Activated CD8-positive, alpha-beta memory T cell treated with anti-CD3 and anti-CD28 coated beads, Interleukin-2, amount 10 ng/mL, durations not matched to agents 7 days and 5 days (primary cell): ENCODE results near the gene PTPN7. TPM values are rescaled to one million over a fixed set of nuclear protein-coding genes. Genes with fewer than 3 reads are reported as not detected.

Source experiments
- ATAC-seq: fragments of 150-1000 bp; cut with Tn5 transposase; one replicate; pipeline ENCODE4 v1.10.0; 2021; ENCODE audit warnings: moderate library complexity
- CTCF ChIA-PET: fragments of 350-600 bp; sonication (Branson Sonifier 250); formaldehyde crosslinking; loops from one replicate; lab custom pipeline; 2021; ENCODE audit warnings: antibody characterized with exemption; lab: Charles Lee
- DNase-seq: peaks from one replicate; pipeline ENCODE4 v3.0.0-alpha.2; 2020
- H3K27ac Mint-ChIP-seq: one replicate; pipeline ENCODE4 v1.8.0; 2021; ENCODE audit warnings: mild to moderate bottlenecking, mixed read lengths
- H3K27me3 Mint-ChIP-seq: one replicate; pipeline ENCODE4 v1.8.0; 2021; ENCODE audit warnings: mixed read lengths
- H3K36me3 Mint-ChIP-seq: one replicate; pipeline ENCODE4 v1.8.0; 2021; ENCODE audit warnings: mild to moderate bottlenecking, mixed read lengths
- H3K4me1 Mint-ChIP-seq: one replicate; pipeline ENCODE4 v1.8.0; 2021; ENCODE audit warnings: mixed read lengths
- H3K4me3 Mint-ChIP-seq: one replicate; pipeline ENCODE4 v1.8.0; 2021; ENCODE audit warnings: mild to moderate bottlenecking, moderate library complexity, mixed read lengths
- H3K9me3 Mint-ChIP-seq: one replicate; pipeline ENCODE4 v1.8.0; 2022; ENCODE audit warnings: low read depth, mixed read lengths
- total RNA-seq, 2 experiments: library from RNA; stranded (reverse); gene quantifications; one replicate each; pipeline ENCODE4 v1.2.3, GENCODE V29; 2021

The PTPN7 gene
- total RNA-seq, result 100 to 1,000 TPM; 228 to 410 TPM

DNA sequence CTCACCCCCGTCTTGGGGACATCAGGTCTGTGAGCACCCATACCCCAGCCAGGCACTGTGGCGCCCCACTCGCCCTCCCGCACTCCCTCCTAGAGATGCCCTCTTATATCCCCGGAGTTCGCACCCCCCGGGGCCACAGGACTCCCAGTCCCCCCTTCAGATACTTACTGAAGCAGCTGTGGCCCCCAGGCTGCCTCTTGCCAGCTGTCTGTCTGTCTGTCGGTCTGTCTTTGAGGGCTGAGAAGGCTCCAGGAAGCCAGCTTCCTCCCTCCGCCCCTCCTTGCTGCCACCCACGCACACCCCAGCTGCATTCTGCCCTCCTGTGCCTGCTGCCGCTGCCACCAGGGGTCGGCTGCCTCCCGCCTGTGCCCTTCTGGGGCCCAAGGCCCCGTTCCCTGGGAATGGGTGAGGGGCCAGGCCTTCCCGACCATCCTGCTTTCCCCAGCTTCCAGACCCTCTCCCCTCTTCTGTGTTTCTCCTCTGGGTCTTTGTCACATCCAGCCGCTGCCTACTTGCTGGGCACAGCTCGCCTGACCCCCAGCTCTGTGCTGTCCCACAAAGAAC is at the start of gene PTPN7:
Gene PTPN7, minus strand, starts transcription at position 226 of the 564 bp plus-strand sequence. CDS start 1,200 bp downstream, outside the sequence.
- Mint-ChIP-seq H3K27me3 (no peaks in the 10 kb centered on the region), H3K4me3 (peak within 1 kb of the TSS; percentile 98), H3K36me3 (peaks cover 34% of the 10 kb centered on the region), H3K9me3 (no peaks in the 10 kb centered on the region), H3K27ac (peak within 1 kb of the TSS; percentile 99), H3K4me1 (peaks cover 76% of the 10 kb centered on the region)
- DNase-seq, result peak; percentile 87
- CTCF ChIA-PET, result interaction anchor here (1.0 to 6.2 kb wide), 12 partner anchors 11 to 331 kb away, joined by 3 to 32 read pairs (median 5); partner anchors contain the start of genes RNPEP and TIMM17A
- peak; percentile 38 for ATAC-seq

DNA sequence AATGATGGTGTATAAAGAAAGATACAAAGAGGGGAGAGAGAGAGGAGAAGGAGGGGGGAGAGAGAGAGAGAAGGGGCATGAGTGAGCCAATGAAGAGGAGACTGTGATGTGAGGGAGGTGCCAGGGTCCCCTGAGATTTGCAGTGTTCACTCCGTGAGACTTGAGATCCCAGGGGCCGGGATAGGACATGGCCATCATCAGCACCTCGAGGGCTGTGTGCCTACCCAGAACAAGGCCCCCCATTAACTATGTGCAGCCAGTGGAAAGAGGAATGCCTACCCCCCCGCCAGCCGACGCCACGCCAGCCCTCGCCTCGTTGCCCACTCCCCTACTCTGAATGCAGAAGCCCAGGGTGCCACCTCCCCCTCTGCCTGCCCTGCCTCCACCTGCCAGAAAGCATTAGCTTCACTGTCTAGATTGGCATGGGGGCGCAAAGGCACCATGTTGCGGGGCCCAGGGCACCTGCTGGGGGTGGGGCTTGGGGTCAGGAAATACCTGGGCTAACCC is 48.0 kb upstream of the PTPN7 start:
- Mint-ChIP-seq H3K27me3 (peaks cover 25% of the 10 kb centered on the region), H3K9me3 (no peaks in the 10 kb centered on the region), H3K4me3 (no peak overlapping the region), H3K27ac (no peak overlapping the region), H3K4me1 (no peaks in the 10 kb centered on the region), H3K36me3 (no peaks in the 10 kb centered on the region)
- CTCF ChIA-PET, result no interaction called here
- DNase-seq, result no peak
- ATAC-seq, result no peak

DNA sequence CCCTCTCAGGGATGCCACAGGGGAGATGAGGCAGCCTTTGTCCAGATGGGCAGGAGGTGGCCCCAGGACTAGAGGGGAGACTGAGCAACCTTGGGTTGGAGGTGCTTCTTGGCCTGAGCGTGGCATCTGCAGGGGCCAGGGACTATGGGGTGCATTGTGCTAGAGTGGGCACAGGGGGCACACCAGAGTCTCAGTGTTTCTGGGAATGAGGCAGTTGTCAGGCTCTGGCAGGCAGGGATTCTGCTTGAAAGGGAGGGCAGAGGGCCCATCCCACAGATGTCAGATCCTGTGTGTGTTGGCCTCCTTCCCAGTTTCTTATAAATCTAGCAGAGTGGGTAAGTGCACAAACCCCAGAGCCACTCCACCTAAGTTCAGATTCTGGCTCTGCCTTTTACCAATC is 46.9 kb upstream of the PTPN7 start:
- H3K27ac Mint-ChIP-seq, result no peak overlapping the region

DNA sequence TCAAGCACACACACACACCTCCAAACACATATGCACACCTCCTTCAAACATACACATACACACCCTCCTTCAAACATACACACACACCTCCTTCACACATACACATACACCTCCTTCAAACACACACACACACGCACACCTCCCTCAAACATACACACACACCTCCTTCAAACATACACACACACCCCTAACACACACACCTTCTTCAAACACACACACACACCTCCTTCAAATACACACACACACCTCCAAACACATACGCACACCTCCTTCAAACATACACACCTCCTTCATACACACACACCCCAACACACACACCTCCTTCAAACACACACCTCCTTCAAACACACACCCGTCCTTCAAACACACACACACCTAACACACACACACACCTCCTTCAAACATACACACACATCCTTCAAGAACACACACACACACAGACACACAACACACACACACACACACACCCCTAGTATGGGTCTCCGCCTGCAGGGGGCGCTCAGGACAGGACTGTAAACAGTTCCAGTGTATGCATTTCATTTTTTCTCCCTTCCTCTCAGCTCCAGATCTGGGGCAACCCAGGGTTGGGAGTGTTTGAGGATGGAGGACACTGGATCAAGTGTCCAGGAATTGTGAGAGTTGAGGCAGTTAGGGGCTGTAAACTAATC is 45.3 kb upstream of the PTPN7 start:
- no peak for ATAC-seq
- H3K27ac Mint-ChIP-seq, result no peak overlapping the region
- H3K27me3 Mint-ChIP-seq, result peaks cover 5% of the 10 kb centered on the region
- H3K9me3 Mint-ChIP-seq, result no peaks in the 10 kb centered on the region
- no peak overlapping the region for H3K4me3 Mint-ChIP-seq
- no peak for DNase-seq
- no peaks in the 10 kb centered on the region for H3K36me3 Mint-ChIP-seq
- CTCF ChIA-PET, result interaction anchor here (1.0 kb wide), 1 partner anchor 65 kb away, joined by 3 read pairs; no protein-coding TSS in a partner anchor
- peaks cover 10% of the 10 kb centered on the region for H3K4me1 Mint-ChIP-seq

More for the DNA sequence above, 46.9 kb upstream of the PTPN7 start:
- no peaks in the 10 kb centered on the region for H3K4me1 Mint-ChIP-seq
- DNase-seq (no peak), ATAC-seq (no peak)
- CTCF ChIA-PET, result interaction anchor here (0.8 kb wide), 1 partner anchor 106 kb away, joined by 3 read pairs; no protein-coding TSS in a partner anchor
- H3K27me3 Mint-ChIP-seq, result peaks cover 14% of the 10 kb centered on the region
- H3K9me3 Mint-ChIP-seq, result no peaks in the 10 kb centered on the region
- no peaks in the 10 kb centered on the region for H3K36me3 Mint-ChIP-seq
- H3K4me3 Mint-ChIP-seq, result no peak overlapping the region

DNA sequence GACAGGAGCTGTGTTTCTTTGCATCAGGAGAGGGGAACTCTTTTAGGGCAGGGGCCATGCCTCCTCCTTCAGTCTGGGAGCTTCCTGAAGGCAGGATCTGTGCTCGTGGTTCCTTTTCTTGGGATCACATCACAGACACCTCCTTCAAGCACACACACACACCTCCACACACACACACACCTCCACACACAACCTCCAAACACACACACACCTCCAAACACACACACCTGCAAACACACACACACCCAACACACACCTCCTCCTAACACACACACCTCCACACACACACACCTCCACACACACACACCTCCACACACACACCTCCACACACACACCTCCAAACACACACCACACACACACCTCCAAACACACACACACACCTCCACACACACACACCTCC is 43.7 kb upstream of the PTPN7 start:
- CTCF ChIA-PET, result interaction anchor here (0.8 to 1.4 kb wide), 2 partner anchors 11 to 16 kb away, joined by 5 read pairs; partner anchors contain the start of gene LGR6
- peaks cover 10% of the 10 kb centered on the region for H3K4me1 Mint-ChIP-seq

DNA sequence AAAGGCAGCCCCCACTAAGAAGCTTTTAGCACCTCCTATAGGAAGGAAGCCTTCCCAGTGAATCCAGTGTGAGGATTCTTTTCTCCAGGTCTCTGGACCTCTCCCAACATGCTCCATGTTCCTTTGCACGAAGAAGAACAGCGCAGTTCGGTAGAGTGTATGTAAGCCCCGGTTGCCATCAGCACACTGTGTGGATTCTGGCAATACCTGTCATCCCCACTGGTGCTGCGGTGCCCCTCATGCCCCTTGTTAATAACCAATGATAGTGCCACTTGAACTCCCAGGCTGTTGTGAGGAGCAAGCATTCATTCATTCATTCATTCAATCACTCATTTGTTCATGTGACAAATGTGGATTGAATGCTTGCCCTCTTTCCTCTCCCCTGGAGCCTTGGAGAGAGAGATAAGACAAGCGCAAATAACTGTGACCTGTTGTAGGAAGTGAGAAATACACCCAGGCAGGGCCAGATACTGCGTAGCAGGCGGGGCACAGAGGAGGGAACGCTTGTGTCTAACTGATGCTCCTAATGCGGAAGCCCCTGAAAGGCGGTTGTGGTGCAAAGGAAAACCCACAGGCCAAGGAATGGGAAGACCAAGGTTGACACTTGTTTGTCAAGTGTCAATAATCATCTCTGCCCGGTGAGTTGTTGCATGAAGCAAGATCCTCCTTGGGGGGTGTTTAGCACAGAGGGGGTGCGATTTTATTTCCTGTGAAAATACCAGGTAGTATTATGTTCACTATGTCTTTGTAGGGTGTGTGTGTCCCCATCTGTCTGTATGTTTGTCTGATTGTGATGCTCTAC is 43.0 kb upstream of the PTPN7 start:
- peak; percentile 65 for ATAC-seq
- CTCF ChIA-PET, result interaction anchor here (0.8 to 1.4 kb wide), 3 partner anchors 10 to 15 kb away, joined by 5 to 7 read pairs (median 5); partner anchors contain the start of gene LGR6
- no peaks in the 10 kb centered on the region for H3K9me3 Mint-ChIP-seq
- peaks cover 10% of the 10 kb centered on the region for H3K27me3 Mint-ChIP-seq
- H3K4me1 Mint-ChIP-seq, result peaks cover 10% of the 10 kb centered on the region
- no peaks in the 10 kb centered on the region for H3K36me3 Mint-ChIP-seq
- H3K27ac Mint-ChIP-seq, result no peak overlapping the region
- peak; percentile 47 for DNase-seq
- no peak overlapping the region for H3K4me3 Mint-ChIP-seq

More for the DNA sequence above, 43.7 kb upstream of the PTPN7 start:
- peaks cover 5% of the 10 kb centered on the region for H3K27me3 Mint-ChIP-seq
- no peak overlapping the region for H3K27ac Mint-ChIP-seq
- ATAC-seq, result no peak
- no peak for DNase-seq
- no peaks in the 10 kb centered on the region for H3K9me3 Mint-ChIP-seq
- no peak overlapping the region for H3K4me3 Mint-ChIP-seq
- no peaks in the 10 kb centered on the region for H3K36me3 Mint-ChIP-seq

DNA sequence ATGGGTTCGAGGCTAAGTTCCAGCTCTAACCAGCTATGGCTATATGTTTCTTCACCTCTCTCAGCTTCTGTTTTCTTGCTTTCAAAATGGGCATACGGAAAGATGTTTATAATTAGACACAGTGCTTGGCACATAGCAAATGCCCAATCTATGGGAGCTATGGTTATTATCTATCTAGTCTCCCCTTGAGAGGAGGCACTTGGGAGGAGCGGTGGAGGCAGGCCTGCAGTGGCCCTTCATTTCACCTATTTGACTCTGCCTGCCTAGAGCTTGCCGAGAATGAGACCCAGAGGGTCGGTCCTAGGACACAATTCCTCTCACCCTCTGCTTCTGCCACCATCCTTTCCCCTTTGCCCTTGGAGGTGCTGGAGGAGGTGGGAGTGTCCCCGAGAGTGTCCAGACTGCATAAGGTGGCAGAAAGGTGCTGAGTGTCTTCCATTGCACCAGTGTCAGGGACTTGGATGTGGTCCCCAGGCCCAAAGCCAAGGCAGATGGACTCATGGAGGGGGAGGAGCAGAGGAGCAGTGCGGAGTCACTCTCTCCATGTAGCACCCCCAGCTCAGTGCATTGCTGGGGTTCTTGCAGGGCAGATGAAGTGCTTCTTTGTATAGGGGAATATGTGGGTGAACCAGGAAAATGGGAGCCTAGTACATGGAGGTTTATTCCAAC is 42.2 kb upstream of the PTPN7 start:
- ATAC-seq (no peak), DNase-seq (no peak)
- no peak overlapping the region for H3K27ac Mint-ChIP-seq
- H3K4me1 Mint-ChIP-seq, result peaks cover 16% of the 10 kb centered on the region
- H3K36me3 Mint-ChIP-seq, result no peaks in the 10 kb centered on the region
- H3K4me3 Mint-ChIP-seq, result no peak overlapping the region
- H3K9me3 Mint-ChIP-seq, result no peaks in the 10 kb centered on the region
- H3K27me3 Mint-ChIP-seq, result peaks cover 18% of the 10 kb centered on the region
- CTCF ChIA-PET, result interaction anchor here (0.8 to 1.2 kb wide), 2 partner anchors 9 to 517 kb away, joined by 4 to 7 read pairs; partner anchors contain the start of gene LGR6

DNA sequence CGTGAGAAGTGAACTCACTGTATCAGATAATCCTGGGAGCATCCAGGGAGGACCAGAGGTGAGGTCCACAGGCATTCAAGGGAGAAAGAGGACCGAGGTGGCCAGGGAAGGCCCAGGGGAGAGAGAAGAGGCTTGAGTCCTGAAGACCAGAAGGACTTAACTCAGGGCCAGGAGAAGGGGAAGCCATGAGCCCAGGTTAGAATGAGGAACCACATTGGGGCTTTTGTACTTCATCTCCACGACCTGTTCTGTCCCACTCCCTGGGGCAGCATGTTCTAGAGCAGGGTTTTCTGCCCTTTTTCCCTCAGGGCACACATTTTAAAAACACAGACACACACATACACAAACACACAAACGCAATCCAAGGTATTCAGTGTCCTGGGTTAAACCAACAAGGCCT is 41.6 kb upstream of the PTPN7 start:
- ATAC-seq (no peak), DNase-seq (no peak)
- Mint-ChIP-seq H3K4me1 (peaks cover 16% of the 10 kb centered on the region), H3K27me3 (peaks cover 19% of the 10 kb centered on the region), H3K27ac (no peak overlapping the region), H3K36me3 (no peaks in the 10 kb centered on the region), H3K4me3 (no peak overlapping the region), H3K9me3 (no peaks in the 10 kb centered on the region)
- CTCF ChIA-PET, result interaction anchor here (0.8 to 1.3 kb wide), 3 partner anchors 9 to 518 kb away, joined by 4 to 7 read pairs (median 4); partner anchors contain the start of gene LGR6

DNA sequence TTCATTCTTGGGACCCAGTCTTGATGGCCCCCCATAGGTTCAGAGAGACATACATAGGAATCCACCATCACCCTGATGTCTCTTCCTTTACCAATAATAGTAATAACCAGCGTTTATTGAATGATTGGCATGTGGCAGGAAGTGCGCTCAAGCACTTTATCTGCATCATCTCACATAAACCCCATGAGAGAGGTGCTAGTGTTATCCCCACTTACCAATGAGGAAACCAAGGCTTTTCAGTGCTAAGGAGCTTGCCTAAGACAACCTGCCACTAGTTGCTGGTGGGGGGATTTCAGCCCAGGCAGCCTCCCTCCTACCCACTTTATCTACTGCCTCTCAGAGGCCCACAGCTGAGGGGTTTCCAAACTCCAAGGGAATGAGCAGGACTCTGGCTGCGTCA is 40.9 kb upstream of the PTPN7 start:
- H3K27ac Mint-ChIP-seq, result no peak overlapping the region

DNA sequence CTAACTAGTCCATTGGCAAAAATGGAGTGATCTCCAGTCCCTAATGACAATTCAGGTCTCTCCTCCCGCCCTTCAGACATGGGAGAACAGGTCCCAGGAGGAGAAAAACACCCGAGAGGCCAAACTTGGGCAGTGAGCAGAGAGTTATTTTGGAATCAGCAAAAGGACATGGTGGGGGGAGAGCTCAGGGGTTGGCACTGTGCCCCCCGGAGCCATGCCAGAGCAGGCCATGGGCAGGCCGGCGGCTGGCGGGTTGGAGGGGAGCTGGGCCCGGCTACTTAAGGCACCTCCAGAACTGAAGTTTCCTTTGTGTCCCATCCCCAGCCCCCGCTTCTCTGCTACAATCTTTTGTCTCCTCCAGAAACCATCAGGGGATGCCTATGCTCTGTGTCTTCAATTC is 40.3 kb upstream of the PTPN7 start:
- CTCF ChIA-PET, result interaction anchor here (1.3 to 1.5 kb wide), 2 partner anchors 8 to 17 kb away, joined by 4 read pairs; no protein-coding TSS in a partner anchor

More for the DNA sequence above, 40.9 kb upstream of the PTPN7 start:
- ATAC-seq, result peak; percentile 31
- no peaks in the 10 kb centered on the region for H3K36me3 Mint-ChIP-seq
- peaks cover 20% of the 10 kb centered on the region for H3K27me3 Mint-ChIP-seq
- CTCF ChIA-PET, result interaction anchor here (1.3 to 1.5 kb wide), 2 partner anchors 9 to 17 kb away, joined by 4 read pairs; no protein-coding TSS in a partner anchor
- H3K4me3 Mint-ChIP-seq, result no peak overlapping the region
- H3K4me1 Mint-ChIP-seq, result peaks cover 16% of the 10 kb centered on the region
- no peaks in the 10 kb centered on the region for H3K9me3 Mint-ChIP-seq
- no peak for DNase-seq

DNA sequence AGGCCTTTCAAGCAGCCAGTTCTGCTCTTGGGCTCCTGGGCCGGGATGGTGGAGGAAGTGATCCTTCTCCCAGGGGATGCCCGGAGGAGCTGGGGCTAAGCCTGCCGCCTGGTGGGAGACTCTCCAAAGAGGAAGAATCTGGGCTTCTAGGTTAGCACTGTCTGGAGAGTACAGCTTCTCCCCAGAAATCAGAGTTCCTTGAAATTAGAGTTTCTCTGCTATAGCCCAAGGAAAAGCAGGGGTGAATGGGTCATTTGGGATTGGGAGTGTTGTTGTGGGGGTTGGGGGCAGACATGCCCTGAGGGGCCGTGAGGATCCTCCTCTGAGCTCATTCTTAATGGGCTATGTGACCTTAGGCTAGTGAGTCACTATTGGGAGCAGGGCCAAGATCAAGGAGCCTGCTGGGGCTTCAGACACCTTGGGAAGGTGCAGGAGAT is 39.7 kb upstream of the PTPN7 start:
- CTCF ChIA-PET, result interaction anchor here (1.2 to 1.5 kb wide), 3 partner anchors 11 to 16 kb away, joined by 3 to 10 read pairs (median 4); no protein-coding TSS in a partner anchor
- H3K4me3 Mint-ChIP-seq, result no peak overlapping the region
- peaks cover 31% of the 10 kb centered on the region for H3K27me3 Mint-ChIP-seq
- DNase-seq, result no peak
- H3K4me1 Mint-ChIP-seq, result peaks cover 16% of the 10 kb centered on the region
- no peaks in the 10 kb centered on the region for H3K36me3 Mint-ChIP-seq
- no peak overlapping the region for H3K27ac Mint-ChIP-seq
- ATAC-seq, result no peak
- H3K9me3 Mint-ChIP-seq, result no peaks in the 10 kb centered on the region

More for the DNA sequence above, 40.3 kb upstream of the PTPN7 start:
- no peaks in the 10 kb centered on the region for H3K9me3 Mint-ChIP-seq
- DNase-seq (no peak), ATAC-seq (no peak)
- H3K4me3 Mint-ChIP-seq, result no peak overlapping the region
- peaks cover 16% of the 10 kb centered on the region for H3K4me1 Mint-ChIP-seq
- no peak overlapping the region for H3K27ac Mint-ChIP-seq
- peaks cover 26% of the 10 kb centered on the region for H3K27me3 Mint-ChIP-seq
- H3K36me3 Mint-ChIP-seq, result no peaks in the 10 kb centered on the region
